ENCODE results near the gene SLC4A4.

The SLC4A4 gene

GRCh38 chr4:71356924-71357663 is 18.3 kb downstream of the SLC4A4 start:
- no peak for DNase-seq (ENCODE audit: low read depth)

- DNase-seq (ENCODE audit: low read depth): no peak
Observed at GRCh38 chr4:71360844-71361243, 22.0 kb downstream of the SLC4A4 start.

DNA sequence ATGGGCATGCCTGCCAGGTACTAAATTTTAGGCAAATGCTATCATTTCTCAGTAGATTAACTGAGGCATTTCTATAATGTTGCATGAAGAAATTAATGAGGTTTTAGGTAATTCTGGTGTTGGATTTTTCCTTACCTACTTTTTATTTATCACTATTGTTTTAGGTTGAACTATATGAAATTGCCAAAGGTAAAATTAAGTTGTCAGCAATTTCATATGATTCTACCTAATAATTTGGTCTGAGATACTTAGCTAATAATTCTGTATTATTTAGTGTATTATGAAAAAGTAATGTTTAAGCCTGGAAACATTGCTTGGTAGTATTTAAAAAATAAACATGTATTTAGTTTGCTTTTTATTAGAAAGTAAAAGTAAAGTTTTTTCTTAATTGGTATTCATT is 22.7 kb downstream of the SLC4A4 start:
- no peak for DNase-seq (ENCODE audit: low read depth)

DNA sequence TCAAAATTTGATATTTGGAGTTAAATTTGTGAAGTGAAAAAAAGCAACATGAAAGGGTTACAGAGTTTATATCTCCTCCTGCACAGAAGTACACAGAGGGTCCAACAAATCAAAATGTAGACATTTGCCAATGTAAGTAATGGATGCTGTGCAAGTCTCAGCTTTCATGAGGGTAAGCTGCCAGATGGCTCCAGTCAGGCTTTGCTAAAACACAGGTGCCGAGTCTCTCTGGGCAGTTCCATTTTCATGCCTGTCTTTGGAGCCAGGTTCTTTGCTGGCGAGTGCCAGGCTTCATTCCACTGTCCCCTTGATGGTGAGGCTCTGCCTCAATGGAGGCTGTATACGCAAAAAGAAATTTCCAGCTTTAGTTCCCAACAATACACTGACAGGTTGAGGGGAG is 27.9 kb downstream of the SLC4A4 start:
- no peak for DNase-seq (ENCODE audit: low read depth)

DNA sequence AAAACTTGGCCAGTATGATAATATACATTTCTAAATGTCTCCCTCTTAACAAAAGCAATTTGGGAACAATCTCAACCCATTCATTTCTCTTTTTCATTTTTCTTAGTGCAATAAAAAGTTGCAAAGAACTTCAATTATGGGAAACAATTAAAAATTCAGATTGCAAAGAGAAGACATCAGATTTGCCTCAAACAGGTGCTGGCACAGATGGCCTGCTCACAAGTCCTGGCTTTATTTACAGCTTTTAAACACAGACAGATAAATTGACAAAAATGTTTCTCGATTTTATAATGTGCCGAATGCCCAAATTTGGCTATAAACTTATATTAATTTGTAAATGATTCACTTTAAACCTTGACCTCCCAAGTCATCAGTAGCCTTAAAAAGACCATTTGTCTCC is 28.7 kb downstream of the SLC4A4 start:
- DNase-seq (ENCODE audit: low read depth): no peak

DNA sequence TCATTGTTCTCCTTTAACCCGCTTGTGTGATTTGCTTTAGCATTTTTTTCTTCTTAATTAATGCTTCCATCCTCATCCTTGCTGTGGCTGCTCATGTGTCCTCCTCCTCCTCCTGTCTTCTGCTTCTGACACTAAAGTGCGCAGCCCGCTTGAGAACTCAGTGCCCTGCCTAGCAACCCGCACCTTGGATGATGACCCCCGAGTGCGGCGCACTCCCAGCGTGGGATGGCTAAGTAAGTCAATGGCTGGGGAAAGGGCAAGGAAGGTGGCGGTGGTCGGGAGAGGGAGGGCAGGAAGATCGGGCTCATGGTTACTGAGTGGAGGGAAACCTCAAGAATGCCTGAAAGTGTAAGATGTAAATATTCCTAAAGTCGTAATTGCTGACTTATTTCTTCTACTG is 30.1 kb downstream of the SLC4A4 start:
- no peak for DNase-seq (ENCODE audit: low read depth)

DNA sequence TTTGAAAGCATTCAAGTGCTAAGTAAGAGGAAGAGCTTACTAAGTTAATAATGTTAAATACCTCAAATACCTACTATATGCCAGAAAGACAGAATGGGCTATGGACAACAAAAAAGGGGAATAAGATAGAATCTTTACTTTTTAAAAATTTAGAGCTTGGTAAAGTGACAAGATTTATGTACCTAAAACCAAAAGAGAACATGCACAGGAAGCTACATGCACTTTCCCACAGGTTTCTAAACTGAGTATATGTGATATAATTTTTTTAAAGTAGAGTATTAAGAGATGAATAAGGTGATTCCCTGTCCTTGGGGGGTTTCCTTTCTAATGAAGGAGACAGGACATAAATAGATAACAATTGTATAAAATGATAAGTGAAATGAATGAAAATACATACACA is 30.7 kb downstream of the SLC4A4 start:
- DNase-seq (ENCODE audit: low read depth): no peak

DNA sequence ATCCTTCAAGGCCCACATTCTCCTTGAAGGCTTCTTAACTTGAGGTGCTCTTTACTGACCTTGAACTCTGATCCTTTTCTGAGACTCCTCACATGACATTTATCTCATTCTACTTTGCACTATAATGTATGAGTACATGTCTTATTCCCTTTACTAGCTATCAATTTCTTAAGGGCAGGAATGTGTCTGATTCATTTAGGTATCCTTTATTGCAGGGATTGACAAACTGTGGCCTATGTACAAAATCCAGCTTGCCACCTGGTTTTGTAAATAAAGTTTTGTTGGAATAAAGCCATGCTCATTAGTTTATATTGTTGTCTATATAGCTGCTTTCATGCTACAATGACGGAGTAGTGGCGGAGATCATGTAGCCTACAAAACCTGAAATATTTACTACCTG is 36.7 kb downstream of the SLC4A4 start:
- DNase-seq (ENCODE audit: low read depth): no peak

- DNase-seq (ENCODE audit: low read depth): peak; percentile 70
Observed at GRCh38 chr4:71377561-71377960, 38.7 kb downstream of the SLC4A4 start.

DNA sequence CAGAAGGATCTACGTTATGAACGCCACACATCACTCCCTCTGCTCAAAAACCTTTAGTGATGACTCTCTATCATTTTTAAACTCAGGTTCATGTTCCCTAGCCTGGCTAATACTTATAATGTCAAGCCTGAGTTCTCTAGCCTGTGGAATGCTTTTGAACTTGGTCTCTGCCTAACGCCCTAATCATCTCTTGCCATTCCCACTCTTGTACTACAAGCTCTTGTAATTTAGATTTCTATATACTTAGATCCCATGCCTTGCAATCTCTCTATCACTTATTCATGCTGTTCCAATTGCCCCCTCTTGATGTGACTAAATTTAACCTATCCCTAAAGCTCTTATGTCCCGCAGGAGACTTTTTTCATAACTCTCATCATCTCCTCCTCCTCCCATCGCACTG is 40.3 kb downstream of the SLC4A4 start:
- no peak for DNase-seq (ENCODE audit: low read depth)

- no peak for DNase-seq (ENCODE audit: low read depth)
Observed at GRCh38 chr4:71380788-71381187, 42.0 kb downstream of the SLC4A4 start.

DNA sequence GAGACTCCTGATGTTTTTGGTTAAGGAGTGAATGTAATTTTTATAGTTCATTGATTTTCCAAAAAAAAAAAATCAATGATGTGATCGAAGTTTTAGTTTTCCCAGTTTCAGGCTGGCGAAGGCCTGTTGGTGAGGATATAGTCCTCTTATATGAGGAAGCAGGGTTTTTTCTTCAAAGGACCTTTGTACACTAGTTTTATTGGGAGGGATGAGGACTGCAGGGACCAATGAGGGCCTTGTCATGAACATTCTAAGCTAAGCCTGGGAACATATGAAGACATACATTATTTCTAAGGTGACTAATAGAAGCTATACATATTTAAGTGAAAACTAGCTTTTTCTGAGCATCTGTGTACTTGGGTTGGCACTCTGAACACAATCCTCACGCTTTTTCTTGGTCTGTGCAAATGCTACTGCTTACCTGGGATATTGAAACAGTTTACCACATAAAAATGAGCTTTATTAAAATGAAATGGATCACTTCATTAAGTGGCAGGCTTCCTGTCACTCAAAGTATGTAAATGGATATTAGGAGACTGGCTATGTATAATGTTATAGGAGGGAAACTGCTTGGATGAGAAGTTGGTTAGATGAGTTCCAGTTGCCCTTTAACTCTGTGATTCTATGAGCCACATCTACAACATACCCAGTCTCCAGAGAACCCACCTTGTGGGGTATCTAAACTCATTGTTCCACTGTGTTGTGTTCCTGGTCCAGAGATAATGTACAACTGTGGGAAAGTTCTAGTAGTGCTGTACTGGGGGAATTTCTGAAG is 43.5 kb downstream of the SLC4A4 start:
- DNase-seq (ENCODE audit: low read depth): no peak

DNA sequence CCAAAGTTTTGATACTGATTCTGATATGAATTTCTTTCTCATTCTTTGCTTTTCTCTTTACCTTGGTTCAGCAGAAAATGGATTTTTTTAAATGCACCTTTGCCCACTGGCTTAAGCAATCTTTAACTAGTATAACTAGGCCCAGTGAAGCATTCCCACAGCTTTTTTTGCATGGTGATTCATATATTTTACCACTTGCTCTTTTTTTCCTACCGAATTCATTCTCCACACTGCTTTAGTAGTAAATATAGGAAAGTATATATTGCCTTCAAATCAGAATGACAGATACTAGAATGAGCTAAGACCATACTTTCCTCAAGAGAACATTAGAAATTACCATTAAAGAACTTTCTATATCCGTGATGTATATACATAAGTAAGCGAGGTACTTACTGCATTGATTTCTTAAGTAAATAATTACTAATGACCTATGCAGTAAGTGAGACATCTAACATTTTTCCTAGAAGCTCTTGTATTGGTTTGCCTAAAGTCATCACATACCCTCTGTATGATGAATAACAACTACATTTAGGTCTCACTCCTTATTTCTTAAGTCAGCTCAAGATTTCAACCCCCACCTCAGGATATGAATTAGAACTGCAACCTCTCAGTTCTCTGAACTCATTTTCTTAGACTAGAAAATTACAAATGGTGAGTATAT is 44.2 kb downstream of the SLC4A4 start:
- DNase-seq (ENCODE audit: low read depth): no peak

DNA sequence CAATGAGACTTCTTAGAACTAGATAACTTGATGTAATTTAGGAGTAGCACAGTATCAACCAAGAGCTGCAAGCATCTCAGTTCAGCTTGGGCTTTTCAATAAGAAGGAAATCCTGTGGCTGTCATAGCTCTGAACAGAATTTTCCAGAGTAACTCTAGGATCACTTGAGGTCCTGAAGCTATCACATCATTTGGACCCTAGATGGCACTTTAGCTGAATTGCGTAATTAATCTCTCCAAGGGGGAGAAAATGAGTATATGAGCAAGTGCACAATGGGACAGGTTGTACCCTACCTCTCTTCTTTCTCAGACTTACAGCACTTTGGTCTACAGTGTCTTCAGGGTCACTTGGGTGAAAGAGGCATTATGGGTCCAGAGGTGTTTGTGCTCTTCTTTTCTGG is 45.2 kb downstream of the SLC4A4 start:
- no peak for DNase-seq (ENCODE audit: low read depth)

DNA sequence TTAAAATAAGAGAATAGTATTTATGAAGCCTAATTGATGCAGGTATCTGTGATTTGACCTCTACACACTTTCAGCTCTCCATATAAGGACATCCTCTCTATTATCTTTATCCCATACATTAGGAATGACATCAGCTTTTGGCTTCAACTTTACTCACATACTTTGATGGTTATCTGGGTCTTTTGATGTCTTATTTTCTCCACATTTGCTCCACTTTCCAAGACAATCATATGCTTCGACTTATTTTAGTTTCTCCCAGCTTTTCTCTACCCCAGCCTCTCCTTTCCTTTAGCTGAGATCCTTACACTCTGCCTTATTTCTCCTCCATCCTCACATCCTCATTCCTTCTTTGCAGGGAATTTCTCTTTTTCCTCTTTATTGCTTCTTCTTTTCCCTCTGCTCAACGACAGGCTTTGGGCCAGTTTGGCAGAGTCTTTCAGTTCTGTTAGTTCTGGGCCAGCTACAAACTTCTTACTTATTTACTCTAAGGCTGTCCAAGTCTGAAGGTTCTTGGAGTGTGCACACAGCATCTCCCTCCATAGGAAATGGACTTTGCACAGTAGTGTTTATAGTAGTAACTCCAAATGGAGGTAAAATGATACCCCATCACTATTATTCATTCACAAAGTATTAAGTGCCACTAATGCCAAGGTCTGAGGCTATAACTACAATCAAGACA is 50.5 kb downstream of the SLC4A4 start:
- no peak for DNase-seq (ENCODE audit: low read depth)

- DNase-seq (ENCODE audit: low read depth): no peak
Observed at GRCh38 chr4:71392109-71392508, 53.3 kb downstream of the SLC4A4 start.

- no peak for DNase-seq (ENCODE audit: low read depth)
Observed at GRCh38 chr4:71396382-71396781, 57.6 kb downstream of the SLC4A4 start.

DNA sequence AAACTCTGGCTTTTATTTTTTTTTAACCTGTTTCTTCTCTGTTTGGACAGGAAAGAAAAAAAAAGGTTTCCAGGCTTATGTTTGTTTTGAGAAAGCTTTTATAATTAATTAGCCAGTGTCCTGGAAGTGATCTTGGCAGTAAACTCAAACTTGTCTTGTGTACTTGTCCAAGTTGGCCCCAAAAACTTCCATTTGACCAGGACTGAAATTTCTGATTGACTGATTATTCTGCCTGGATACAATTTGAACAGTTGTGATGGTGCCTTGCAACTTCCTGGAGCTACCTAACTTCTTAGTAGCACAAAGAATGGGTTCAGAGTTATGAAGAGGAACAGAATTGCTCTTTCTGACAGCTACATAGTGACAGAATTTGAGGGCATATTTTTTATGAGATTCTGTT is 62.0 kb downstream of the SLC4A4 start:
- no peak for DNase-seq (ENCODE audit: low read depth)

DNA sequence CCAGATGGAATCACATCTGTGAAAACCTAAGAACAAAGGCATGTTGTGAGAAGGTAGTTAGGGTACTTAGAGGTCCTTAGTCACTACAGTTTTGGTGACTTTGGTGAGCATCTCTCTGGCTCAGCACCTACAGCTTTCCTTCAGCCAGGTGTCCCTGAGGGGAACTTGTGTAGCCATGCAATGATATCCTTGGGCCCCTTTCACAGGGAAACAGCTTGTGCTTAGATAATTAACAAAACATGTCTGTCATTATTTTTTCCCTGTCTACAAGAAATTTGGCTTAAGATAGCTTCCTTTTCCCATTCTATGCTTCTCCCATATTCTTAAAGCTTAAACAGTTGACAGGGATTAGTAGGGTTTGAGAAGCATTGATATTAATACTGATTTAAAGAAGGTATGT is 63.8 kb downstream of the SLC4A4 start:
- DNase-seq (ENCODE audit: low read depth): no peak

DNA sequence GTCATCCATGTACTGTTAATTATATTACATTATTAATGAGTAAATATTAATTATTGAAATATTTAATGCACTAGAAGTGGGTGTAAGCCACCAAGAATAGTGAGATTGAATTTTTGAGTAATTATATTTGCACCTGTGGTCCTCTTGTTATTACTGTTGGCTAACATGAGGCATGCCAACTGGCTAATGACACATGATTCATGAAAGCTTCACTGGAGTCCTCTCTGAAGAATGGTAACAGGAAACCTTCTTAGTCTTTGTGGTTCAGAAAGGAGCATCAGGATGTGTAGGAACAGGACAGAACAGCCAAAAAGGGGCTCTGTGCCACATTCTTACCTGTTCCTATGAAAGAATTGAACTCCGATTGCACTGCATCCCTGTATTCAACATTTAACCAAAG is 65.2 kb downstream of the SLC4A4 start:
- no peak for DNase-seq (ENCODE audit: low read depth)

DNA sequence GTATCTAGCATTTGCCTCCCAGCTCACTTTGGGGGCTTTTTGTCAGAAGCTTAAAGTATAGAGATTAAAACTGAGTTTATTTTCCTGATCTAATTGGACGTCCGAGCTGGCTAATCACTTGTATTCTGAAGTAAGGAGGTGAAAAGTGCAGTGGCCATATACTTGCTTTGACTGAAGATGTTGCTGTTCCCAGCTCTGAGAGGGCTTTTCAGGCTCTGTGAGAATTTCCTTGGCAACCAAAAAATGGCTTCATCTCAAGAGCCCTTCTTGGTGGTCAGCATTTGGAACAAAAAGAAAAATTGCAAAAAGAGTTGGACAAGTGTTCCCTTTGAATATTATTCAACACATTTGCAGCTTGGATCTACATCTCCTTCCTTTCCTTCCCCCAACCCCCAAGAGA is 67.0 kb downstream of the SLC4A4 start:
- DNase-seq (ENCODE audit: low read depth): no peak

DNA sequence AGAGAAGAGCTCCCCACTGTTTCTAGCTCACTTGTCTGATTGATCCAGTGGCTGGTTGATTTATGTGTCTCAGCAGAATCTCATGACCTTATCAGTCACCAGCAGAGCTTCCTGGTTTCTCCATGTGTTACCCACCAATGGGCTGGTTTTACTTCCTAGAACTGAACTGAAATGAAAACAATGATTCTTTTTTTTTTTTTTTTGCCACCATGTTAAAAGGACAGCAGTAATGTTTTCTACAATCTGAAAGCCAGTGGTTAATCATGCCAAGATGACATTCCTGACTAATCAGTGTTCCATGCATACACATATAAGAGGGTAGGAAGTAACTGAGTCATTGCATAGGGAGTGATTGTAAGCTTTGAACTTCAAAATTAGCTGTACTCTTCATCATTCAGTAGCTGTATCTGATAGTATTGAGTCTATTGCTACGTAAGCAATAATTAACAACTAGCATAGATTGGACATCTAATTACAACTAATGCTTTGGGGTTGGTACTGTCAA is 67.7 kb downstream of the SLC4A4 start:
- DNase-seq (ENCODE audit: low read depth): no peak

Measured in non-pigmented ciliary epithelial cell (primary cell).